AG10803 (cell line): ENCODE data around the gene GBP5.

ENCODE experiments used
- DNase-seq: peaks from one replicate; pipeline ENCODE4 v3.0.0; 2010; ENCODE audit warnings: low read depth
- H3K4me3 ChIP-seq: 2 replicates; pipeline ENCODE4 v1.5.1; 2011; ENCODE audit warnings: mild to moderate bottlenecking, low read length, control low read depth
- CTCF ChIP-seq: conservative IDR thresholded peaks from 2 replicates; pipeline ENCODE4 v1.5.1; 2011; ENCODE audit warnings: mild to moderate bottlenecking, low read length, control low read depth, inconsistent platforms

The GBP5 gene

GRCh38 chr1:89269277-89269676 is 3.4 kb downstream of the GBP5 start:
- H3K4me3 ChIP-seq: no peak overlapping the region
- no peak for TF ChIP-seq CTCF
- no peak for DNase-seq

GRCh38 chr1:89262643-89263042 is 10.0 kb downstream of the GBP5 start:
- peak; percentile 79 for DNase-seq
- no peak overlapping the region for H3K4me3 ChIP-seq
- TF ChIP-seq CTCF: no peak

- DNase-seq: peak; percentile 13
- H3K4me3 ChIP-seq: peak overlapping the region; percentile 30
- TF ChIP-seq CTCF: no peak
These were observed 10.6 kb downstream of the GBP5 start for GRCh38 chr1:89261926-89262515.

- TF ChIP-seq CTCF: no peak
- peak; percentile 57 for DNase-seq
These were observed 11.9 kb downstream of the GBP5 start for GRCh38 chr1:89260566-89261255.

GRCh38 chr1:89260042-89260441 is 12.6 kb downstream of the GBP5 start:
- no peak overlapping the region for H3K4me3 ChIP-seq
- DNase-seq: no peak
- no peak for TF ChIP-seq CTCF

More at GRCh38 chr1:89260566-89261255, 11.9 kb downstream of the GBP5 start:
- peak overlapping the region; percentile 17; the same call in 1 of the 2 replicates for H3K4me3 ChIP-seq

GRCh38 chr1:89259283-89259971 is 13.2 kb downstream of the GBP5 start:
- no peak for DNase-seq
- TF ChIP-seq CTCF: no peak
- H3K4me3 ChIP-seq: no peak overlapping the region
